Fibroblast of the aortic adventitia (primary cell): ENCODE measurements around the gene SCRG1. TPM values are rescaled to one million over a fixed set of nuclear protein-coding genes. Genes with fewer than 3 reads are reported as not detected.

ENCODE experiments used
- DNase-seq: peaks from one replicate; pipeline ENCODE4 v3.0.0-alpha.2; 2010; ENCODE audit warnings: low read depth
- H3K4me3 ChIP-seq: 2 replicates; pipeline ENCODE4 v1.5.1; 2011; ENCODE audit warnings: low read depth, mild to moderate bottlenecking, control low read depth, low read length, moderate library complexity
- CTCF ChIP-seq: IDR thresholded peaks from 2 replicates; pipeline ENCODE4 v1.5.1; 2011; ENCODE audit warnings: mild to moderate bottlenecking, low read length, control low read depth, inconsistent platforms; ENCODE audit not compliant: insufficient read depth
- total RNA-seq: library from RNA; depleted of rRNA; stranded (reverse); fragments of >200 nt; gene quantifications from 2 replicates; pipeline ENCODE4 v1.2.3, GENCODE V29; 2012; ENCODE audit warnings: low replicate concordance

The SCRG1 gene
- total RNA-seq, 1 donor = 0.99 TPM

DNA sequence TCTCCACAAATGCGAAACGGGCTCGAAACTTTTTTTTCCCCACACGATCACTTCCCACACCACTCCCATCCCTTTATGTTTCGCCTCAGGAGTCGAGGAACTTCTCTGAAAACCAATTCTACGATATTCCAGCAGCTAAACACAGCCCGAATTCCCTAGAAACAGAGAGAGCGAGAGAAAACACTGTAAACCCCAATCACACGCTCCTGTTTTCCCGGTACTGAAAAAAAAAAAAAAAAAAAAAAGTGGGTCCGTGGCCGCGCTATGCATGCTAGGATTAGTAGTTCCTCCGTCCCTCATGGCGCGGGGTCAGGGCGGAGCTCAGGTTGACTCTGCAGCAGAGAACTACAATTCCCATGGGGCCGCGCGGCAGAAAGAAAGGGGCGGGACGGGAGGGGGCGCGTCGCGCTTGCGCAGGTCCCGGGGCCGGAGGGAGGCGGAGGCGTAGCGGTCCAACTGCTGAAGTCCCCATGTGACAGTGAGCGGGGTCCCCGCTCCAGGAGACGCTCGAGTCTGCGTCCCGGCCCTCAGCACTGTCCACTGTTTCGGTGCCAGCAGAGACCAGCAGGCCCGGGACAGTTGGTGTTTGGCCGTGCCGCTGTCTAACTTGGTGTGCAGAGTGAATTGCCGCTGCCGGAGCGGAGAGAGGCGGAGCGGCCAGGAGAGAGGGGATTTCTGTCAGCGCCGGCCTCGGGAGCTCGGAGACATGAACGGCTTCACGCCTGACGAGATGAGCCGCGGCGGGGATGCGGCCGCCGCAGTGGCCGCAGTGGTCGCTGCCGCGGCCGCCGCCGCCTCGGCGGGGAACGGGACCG is 28.2 kb downstream of the SCRG1 start, which contains the start of gene SAP30:
Gene SAP30, plus strand, starts transcription at position 478 of the 815 bp plus-strand sequence. Its CDS starts 229 bp downstream, at position 707.
- DNase-seq = peak; percentile 99
- peak within 1 kb of the TSS; percentile 89 for H3K4me3 ChIP-seq
- no peak for TF ChIP-seq CTCF

DNA sequence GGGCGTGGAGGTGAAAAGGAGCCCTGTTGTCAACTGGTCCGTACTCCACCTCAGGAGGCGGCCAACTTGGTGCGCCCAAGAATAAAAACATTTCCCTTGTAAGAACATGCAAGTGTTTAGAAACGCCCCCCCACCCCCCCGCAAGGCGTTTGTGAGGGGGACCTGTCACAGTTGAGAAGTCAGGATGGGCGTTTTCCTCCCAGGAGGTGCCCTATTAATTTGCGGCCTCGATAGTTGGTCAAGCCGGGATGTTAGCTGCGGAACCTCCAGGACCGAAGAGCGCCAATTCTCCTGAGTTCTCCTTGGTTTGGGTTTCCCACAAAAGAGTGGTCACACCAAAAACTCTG is 28.8 kb downstream of the SCRG1 start:
- TF ChIP-seq CTCF = no peak
- peak overlapping the region; percentile 79 for H3K4me3 ChIP-seq
- DNase-seq = no peak

GRCh38 chr4:173367946-173368345 is 31.0 kb downstream of the SCRG1 start:
- H3K4me3 ChIP-seq = no peak overlapping the region
- DNase-seq = peak; percentile 60

GRCh38 chr4:173367285-173367684 is 31.6 kb downstream of the SCRG1 start:
- DNase-seq = peak; percentile 37
- no peak overlapping the region for H3K4me3 ChIP-seq

More at GRCh38 chr4:173367946-173368345, 31.0 kb downstream of the SCRG1 start:
- no peak for TF ChIP-seq CTCF

GRCh38 chr4:173365359-173365996 is 33.4 kb downstream of the SCRG1 start:
- no peak for DNase-seq
- TF ChIP-seq CTCF = no peak
- no peak overlapping the region for H3K4me3 ChIP-seq

More at GRCh38 chr4:173367285-173367684, 31.6 kb downstream of the SCRG1 start:
- no peak for TF ChIP-seq CTCF

DNA sequence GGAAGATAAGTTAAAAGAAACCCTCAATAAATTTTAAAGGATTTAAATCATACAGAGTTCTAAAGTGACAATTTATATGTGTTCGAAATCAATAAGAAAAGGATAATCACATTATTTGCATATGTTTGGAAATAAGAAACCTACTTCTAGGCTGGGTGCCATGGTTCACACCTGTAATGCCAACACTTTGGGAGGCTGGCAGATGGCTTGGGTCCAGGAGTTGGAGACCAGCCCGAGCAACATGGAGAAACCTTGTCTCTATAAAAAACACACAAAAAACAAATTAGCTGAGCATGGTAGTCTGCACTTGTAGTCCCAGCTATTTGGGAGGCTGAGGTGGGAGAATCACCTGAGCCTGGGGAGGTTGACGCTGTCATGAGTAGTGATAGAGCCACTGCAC is 36.2 kb downstream of the SCRG1 start:
- H3K4me3 ChIP-seq = no peak overlapping the region
- no peak for TF ChIP-seq CTCF
- DNase-seq = no peak
